Renal cortex interstitium (tissue), 11 donors: ENCODE data around the gene ECHDC3. TPM values are rescaled to one million over a fixed set of nuclear protein-coding genes. Genes with fewer than 3 reads are reported as not detected.

Experiments
- DNase-seq, 11 donors: peaks; one replicate each; pipeline ENCODE4 v3.0.0-alpha.2; 2013; ENCODE audit warnings: low read depth in 9 of 11, low spot score in 4 of 11; ENCODE audit errors: extremely low read depth in 1 of 11
- polyA plus RNA-seq, 3 donors: library from polyadenylated mRNA; unstranded; fragments of 120-200 nt; gene quantifications; one replicate each; pipeline ENCODE4 v1.2.1, GENCODE V29; 2013; ENCODE audit not compliant: insufficient read length in 3 of 3

Gene ECHDC3
- polyA plus RNA-seq, 3 donors = 9.3 to 21.4 (median 16.6) TPM

- DNase-seq = no peak
Observed at GRCh38 chr10:11795101-11795920, 53.1 kb downstream of the ECHDC3 start.

- DNase-seq = peak in 1 of 11 donors; percentile 30
Observed at GRCh38 chr10:11796474-11796873, 54.3 kb downstream of the ECHDC3 start.

DNA sequence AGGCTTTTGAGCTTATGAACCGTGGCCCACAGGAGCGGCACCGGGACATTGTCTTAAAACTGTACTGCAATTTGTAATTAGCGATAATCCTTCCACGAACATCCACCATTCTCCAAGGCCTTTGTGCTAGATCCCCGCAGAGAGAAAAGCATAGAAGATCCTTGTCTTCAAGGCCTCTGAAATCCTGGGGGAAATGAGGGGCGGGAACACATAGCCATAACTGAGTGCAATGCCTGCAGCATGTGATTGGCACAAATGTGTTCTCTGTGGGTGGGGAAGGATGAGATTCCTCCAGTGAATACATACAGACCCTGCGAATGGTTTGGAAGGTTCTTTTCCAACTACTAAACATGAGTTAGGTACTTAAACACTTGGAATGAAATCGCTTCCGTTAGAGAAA lies 55.1 kb downstream of the ECHDC3 start:
- DNase-seq = no peak

DNA sequence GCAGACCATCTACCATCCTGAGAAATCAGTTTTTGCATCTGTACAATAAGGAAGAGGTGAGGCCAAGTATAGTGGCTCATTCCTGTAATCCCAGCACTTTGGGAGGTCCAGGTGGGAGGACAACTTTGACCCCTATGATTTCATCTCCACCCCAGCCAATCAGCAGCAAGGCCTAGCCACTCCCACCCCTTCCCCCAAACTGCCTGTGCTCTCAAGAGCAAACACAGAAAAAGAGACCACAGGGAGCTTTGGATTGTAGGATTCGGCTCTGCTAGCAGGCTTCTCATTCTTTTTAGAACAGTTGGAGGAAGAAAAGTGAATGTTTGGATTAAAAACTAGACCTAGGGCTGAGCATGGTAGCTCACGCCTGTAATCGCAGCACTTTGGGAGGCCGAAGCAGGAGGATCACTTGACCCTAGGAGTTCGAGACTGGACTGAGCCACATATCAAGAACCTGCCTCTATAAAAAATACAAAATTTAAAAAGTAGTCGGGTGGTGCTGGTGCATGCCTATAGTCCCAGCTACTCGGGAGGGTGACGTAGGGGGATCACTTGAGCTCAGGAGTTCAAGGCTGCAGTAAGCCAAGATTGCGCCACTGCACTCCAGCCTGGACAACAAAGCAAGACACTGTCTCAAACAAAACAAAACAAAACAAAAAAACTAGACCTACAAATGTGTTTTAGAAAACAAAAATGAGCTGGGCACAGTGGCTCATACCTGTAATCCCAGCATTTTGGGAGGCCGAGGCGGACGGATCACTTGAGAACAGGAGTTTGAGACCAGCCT lies 55.9 kb downstream of the ECHDC3 start:
- no peak for DNase-seq

DNA sequence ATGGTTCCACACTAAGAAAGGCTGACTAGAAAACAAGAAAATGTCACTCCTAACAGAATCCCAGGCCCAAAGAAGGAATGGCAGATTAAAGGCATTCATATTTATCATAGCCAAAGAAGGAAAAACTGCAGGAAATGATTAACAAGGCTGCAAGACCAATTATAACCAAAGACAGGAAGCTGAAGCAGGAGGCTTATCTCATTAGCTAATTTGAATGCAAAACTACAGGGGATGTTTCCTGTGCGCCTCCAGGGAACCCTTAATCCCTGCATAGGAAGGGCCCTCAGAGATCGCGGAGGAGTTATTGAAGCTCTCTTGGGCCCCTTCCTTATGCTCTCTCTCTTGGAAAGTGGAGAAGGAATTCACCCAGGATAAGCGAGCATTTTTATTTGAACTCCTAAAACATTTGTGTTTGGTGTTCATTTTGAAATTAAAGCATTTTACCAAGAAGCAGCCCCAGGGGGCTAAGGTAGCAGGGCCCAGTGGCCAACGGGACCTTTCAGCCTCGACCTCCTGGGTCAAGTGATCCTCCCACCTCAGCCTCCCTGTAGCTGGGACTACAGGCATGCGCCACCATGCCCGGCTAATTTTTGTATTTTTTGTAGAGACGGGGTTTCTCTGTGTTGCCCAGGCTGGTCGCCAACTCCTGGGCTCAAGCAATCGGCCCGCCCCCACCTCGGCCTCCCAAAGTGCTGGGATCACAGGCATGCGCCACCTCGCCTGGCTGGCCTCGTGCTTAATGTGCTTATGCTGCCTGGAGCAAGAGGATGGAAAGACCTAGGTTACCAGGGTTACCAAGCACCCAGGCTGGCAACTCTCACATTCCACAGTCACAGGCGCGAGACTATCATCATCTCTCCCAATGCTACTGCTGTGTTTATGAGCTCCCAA lies 56.9 kb downstream of the ECHDC3 start:
- DNase-seq = peak in 4 of 11 donors; percentile 29 to 68 (median 58)

DNA sequence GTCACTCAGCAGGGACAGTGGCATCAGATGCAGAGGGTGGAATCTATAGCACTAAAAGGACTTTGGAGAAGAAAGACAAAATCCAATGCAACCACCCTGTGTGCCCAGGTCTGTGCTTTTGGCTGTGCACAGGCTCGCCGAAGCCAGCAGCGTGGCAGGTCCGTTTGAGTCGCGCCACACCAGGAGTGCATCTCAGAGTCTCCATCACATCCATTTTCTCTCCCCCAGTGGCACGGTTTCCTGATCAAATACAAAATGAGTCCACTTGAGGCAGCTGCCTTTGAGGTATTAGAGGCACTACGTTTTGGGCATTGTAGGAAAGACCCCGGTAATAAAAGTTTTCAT lies 57.5 kb downstream of the ECHDC3 start:
- DNase-seq = no peak

DNA sequence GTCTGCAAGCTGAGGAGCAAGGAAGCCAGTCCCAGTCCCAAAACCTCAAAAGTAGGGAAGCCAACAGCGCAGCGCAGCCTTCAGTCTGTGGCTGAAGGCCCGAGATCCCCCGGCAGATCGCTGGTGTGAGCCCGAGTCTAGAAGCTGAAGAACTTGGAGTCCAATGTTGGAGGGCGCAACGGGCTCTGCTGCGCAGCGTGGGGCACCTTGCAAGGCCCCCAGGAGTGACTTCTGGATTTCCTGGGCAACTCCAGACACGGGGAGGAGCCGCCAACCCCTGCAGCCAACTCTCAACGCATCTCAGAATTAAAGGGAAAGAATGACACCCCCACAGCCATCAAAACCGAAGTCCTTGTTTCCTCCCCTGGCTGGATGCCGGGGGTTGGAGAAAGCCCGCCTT lies 62.2 kb downstream of the ECHDC3 start:
- DNase-seq = no peak

DNA sequence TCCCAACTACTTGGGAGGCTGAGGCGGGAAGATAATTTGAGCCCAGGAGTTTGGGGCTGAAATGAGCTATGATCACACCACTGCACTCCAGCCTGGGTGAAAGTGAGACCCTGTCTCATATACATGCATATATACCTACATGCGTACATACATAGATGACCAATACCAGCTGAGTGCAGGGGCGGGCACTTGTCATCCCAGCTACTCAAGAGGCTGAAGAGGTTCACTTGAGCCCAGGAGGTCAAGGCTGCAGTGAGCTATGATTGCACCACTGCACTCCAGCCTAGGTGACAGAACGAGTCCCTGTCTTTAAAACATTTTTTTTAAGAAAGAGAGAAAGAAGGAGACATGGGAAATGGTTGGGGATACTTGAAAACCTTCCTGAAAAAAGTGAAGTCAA lies 63.6 kb downstream of the ECHDC3 start:
- no peak for DNase-seq

DNA sequence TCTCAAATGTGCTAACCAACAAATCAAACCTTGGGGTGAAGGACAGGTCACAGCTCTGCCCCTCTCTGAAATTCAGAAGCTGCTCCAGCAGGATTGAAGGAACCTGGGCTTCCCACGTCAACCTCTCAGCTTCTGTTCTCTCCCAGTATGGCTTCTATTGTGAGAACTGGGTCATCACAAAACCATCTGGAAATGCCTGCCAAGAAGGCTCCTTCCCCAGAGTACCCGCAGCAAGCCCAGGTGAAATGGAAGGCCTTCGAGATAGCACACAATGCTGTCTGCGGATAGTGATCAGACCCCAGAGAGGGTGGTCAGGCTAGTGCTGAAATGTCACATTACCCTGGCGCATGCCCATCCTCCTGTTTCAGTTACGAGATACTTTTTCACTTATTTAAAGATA lies 64.5 kb downstream of the ECHDC3 start:
- DNase-seq = no peak

- no peak for DNase-seq
Observed at GRCh38 chr10:11808808-11809207, 66.6 kb downstream of the ECHDC3 start.

GRCh38 chr10:11810313-11810766 lies 68.2 kb downstream of the ECHDC3 start:
- peak in 7 of 11 donors; percentile 62 to 77 (median 68) for DNase-seq

DNA sequence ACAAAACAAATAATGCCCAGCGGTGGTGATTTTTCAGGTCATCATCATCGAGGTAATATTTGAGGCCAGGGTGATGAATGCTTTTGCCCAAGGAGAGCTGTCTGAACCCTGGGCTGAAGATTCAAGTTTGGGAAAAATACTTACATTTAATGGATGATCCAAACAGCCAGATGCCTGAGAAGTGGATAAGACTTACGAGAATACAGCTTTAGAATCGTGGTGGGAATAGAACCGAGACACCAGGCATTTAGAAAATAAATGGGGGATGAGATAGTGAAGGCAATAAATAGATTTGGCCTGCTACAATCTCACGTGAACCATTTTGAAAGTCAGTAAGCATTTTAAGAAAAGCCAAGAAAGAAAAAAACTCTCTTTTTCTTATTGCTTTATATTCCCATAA lies 68.8 kb downstream of the ECHDC3 start:
- DNase-seq = no peak

DNA sequence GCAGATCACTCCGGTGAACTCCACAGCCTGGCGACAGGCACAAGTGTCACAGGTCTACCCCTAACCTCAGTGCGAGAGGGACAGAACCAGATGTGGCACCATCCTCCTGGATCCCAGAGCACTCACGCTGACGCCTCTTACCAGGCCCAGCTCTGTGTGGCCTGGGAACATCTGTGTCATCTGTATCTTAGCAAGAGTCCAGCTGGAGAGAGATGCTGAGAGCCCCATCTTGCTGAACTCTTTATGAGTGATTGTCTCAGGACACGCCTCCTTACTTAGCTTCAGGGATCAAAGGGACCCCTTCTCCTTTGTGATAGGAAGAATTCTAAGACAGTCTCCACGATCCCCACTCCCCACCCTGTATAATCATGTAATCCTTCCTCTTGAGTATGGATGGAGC lies 71.0 kb downstream of the ECHDC3 start:
- no peak for DNase-seq

Other genes starting within 250 kb of the ECHDC3 start
- gene USP6NL, start 130.7 kb upstream of the ECHDC3 start, polyA plus RNA-seq = 10 to 100 TPM; 28.0 to 29.9 (median 28.2) TPM
- gene PROSER2, start 81.0 kb downstream of the ECHDC3 start, polyA plus RNA-seq = 1 to 10 TPM; 3.8 to 6.6 (median 5.4) TPM